ENCODE measurements around the gene FAM98A.

GRCh38 chr2:33606622-33607021, 7.5 kb upstream of the FAM98A start:
- TF ChIP-seq POLR2A (IDR thresholded peaks at IDR 0.05) (no peak), CTCF (IDR thresholded peaks at IDR 0.05) (no peak)
